GM18511 (cell line): ENCODE data around the gene TNS4.

Source experiments
- ATAC-seq: cut with Tn5 transposase; IDR thresholded peaks from one replicate; pipeline ENCODE4 v1.9.1; 2021; ENCODE audit warnings: mild to moderate bottlenecking, moderate library complexity; ENCODE audit not compliant: unreplicated experiment

The TNS4 gene

DNA sequence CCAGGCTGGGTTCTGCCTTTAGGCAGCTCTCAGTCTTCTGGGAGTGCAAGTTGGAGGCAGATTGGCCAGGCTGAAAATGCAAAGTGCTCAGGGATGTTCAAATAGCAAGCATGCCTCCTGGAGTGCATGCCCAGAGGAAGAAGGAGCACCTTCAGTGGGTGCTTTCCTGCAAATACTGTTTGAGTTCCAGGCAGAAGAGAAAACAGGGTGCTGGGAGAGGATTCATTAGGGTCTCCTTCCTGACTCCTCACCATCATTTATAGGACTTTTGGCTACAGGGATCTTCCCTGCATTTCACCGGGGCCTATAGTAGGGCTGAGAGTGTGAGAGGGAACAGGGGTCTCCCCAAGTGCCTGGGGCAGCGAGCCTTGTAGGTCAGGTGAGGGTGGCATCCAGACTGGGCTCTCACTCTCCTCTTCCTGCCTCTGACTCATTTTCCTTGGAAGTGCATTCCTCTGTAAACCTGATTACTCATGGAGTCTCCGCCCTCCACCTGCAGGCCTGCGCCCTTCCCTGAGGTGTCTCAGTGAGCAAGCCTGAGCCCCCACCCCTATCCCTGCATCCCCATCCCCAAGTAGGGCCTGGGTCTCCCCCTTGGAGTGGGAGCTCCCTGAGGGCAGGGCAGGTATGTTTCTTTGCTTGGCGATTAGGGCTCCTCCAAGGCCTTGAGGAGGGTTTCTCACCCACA, 17.1 kb upstream of the TNS4 start:
- ATAC-seq, result no peak

DNA sequence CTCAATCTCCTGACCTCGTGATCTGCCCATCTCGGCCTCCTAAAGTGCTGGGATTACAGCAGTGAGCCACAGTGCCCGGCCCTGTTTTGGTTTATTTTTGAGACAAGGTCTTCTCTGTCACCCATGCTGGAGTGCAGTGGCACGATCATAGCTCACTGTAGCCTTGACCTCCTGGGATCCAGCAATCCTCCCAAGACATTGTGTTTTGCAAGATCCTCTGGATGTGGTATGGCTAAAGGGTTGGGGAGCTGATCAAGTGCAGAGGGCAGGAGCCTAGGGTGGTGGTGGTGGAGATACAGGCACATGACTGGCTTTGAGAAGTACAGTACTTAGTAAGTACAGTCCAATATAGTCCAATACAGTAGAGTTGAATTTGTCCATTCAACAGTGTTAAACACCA, 16.6 kb upstream of the TNS4 start:
- no peak for ATAC-seq

DNA sequence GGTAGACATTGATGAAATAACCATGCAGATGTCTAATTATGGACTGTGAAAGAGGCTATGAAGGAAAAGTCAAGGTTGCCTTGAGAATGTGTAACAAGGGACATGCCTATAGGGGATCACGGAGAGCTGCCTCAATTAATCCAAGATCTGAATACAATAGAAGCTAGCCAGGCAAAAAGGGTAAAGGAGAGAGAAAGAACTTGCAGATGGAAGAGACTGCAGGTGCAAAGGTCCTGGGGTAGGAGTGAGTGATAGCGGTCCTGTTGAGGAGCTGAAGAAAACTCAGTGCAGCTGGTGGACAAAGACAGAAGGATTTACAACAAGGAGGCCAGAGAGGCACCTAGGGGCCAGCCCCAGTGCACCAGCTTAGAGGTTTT, 15.9 kb upstream of the TNS4 start:
- ATAC-seq, result no peak

DNA sequence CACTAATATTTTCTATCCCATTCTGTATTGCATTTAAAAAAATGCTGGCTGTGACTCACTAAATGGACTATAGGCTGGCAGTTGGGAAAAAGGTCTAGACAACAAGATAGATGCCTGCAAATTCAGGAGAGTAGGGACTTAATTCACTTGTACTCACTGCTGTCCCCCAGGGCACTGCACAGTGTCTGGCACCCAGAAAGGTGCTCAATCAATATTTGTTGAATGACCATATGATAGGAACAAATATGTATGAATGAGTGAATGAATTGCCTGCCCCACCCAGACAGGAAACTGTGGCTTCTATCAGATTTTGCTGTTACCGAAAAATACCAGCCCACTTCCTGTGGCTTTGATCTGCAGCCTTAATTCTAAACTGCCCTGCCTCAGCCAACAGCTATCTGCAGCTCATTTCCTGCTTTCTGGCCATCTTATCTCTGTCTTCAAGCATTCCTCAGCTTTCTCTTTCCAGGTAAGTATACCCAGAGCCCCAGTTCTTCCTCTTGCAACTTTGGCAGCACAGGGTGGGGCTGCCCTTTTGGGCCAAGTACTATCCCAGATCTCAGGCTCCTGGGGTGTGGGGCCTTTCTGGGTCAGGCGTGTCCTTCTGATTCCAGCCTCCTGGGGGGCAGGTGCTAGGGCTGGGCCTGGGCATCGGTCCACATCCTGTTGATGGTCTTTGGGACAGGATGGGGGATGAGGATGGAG, 15.3 kb upstream of the TNS4 start:
- ATAC-seq, result peak; percentile 72

DNA sequence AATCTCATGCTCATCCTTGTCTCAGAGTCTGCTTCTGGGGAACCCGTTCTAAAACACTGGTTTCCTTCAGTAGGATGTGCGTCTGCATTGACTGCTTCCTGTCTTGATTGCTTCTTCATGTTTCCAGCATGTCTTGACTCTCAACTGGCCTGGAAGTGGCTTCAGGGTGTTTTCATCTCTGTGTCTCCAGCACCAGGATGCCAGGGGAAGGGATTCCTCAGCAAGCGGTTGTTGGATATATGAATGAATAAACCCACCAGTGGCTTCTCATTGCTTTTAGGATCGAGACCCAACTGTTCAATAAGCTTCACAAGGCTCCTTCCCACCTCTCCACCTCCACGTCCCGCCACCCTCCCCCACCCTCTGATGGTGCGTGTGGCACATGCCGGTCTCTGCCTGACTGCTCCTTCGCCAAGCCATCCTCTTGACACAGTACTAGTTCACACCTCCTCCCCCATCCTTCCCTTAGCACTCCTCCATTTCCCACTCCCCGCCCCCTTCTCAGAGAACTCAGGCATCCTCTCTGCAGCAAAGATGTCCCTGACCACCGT, 14.1 kb upstream of the TNS4 start:
- no peak for ATAC-seq

DNA sequence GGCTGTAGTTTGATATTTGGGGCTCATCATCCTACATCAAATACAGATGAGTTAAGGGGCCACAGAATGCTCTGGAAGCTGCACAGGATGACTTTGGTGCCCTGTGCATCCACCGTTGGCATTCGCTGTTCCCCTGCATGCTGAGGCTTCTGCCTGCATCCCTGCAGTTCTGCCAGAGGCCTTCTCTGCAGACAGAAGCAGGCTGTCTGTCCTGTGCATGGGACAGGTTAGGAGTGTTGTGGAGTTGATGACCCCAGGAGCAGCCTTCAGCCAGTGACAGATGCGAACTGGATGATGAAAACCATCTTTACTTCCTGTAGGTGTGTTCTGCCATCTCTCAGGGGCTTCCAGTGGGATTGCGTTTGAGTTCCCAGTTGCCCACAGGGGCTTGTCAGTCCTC, 13.6 kb upstream of the TNS4 start:
- ATAC-seq, result no peak

DNA sequence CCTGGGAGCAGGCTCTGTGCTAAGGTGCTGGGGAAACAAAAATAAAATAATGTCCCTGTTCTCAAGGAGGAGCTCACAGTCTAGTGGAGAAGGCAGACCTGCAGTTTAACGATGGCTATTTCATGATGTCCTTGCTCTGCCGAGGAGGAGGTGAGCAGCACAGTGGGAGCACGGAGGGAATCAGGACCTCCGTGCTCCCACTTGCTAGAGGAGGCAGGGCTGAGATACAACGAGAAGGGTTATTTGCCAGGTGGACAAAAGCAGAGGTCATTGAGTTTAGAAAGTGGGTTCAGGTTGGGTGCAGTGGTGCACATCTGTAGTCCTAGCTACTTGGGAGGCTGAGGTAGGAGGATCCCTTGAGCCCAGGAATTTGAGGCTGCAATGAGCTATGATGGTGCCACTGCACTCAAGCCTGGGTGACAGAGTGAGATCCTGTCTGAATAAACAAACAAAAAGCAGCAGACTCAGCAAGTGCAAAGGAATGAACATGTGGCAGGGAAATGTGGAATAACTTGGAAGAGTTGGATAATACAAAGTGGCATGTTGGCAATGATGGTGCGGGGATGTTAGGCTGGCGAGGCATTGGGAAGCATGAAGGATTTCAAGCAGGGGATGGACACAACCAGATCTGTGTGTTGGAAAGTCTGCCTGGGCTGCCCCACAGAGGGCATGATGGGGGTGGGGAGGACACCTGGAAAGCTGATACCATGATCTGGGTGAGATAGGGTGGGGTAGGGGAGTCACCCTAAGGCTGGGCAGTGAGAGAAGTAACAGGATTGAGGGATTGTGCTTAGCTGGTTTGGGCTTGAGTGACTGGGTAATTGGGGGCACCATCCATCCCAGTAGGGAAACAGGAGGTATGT, 12.8 kb upstream of the TNS4 start:
- ATAC-seq, result no peak

DNA sequence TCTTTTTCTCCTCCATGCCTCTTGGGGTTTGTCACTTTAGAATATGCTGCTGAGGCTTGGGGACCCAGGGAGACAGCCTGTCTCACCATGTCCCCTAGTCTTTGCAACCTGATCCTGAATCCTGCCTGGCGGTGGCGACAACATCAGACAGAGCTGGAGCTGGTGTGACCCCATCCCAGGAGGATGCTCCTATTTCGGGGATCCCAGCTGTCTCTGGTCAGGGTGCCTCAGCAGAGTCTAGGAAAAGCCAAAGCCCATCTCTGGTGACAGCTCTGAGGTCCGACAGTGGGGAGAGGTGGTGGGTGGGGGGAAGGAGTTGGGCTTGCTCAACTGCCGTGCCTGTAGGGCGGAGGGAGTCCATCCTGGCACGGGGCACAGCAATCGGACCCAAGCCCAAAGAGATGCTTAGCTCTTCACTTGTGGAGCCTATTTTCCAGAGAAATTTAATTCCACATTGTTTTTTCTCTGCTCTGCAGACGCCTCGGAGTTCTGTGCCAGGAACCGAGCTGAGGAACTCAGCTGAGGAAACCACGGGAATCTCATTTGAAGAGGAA, 10.3 kb upstream of the TNS4 start:
- ATAC-seq, result no peak

DNA sequence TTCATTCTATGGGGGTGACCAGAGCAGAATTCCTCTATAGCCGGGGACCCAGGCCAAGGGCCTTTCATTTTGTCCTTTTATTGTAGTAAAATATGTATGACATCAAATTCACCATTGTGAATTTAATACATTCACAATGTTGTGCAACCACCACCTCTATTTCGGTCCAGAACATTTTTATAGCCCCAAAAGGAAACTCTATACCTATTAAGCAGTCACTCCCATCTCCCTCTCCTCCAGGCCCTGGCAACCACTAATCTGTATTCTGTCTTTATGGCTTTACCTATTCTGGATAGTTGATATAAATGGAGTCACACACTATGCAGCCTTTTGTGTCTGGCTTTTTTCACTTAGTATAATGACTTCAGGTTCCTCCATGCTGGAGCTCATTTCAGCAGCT, 9.7 kb upstream of the TNS4 start:
- no peak for ATAC-seq

DNA sequence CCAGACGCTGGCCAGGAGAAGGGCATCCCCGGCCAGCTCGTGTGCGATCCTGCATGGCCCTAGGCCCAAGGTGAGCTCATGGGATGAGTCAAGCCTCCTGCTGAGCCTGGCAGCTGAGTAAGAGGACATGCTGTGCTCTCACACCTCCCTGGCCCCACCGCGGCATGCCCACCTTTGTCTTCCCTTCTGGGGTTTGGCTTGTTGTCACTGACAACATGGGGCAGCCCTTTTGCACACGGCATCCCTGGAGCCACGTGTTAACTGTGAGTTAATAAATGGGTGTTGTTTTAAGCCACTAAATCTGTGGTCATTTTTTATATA, 8.9 kb upstream of the TNS4 start:
- ATAC-seq, result no peak

DNA sequence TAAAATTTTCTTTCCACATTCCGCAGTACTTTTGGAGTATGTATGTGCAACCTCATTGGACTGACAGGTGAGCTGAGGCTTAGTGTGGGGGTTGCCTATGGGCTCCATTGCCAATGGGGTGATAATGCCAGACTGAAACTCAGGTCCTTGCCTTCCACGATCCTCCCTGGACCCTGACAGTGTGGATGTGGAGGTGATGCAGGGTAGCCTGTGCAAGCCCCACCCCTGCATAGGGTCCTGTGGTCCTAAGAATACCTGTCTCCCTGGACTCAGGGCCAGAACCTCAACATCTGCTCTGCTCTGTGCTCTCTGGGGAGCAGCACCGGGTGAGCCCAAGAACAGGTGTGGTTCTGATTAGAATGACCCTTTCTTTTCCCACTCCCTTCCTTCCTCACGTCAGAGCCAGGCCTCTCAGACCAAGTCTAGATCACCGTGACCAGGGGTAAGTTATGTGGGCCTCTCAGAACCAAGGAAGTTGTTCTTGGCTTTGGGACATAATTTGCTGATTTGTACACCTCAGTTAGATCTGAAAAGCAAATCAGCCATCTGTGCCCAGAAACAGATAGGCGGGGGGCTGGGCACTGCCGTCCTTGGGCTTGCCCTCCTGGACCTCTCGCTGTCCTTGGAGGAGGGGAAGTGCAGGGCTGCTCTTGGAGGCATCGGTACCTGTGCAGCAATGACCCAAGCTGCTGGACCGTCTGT, 8.4 kb upstream of the TNS4 start:
- no peak for ATAC-seq

DNA sequence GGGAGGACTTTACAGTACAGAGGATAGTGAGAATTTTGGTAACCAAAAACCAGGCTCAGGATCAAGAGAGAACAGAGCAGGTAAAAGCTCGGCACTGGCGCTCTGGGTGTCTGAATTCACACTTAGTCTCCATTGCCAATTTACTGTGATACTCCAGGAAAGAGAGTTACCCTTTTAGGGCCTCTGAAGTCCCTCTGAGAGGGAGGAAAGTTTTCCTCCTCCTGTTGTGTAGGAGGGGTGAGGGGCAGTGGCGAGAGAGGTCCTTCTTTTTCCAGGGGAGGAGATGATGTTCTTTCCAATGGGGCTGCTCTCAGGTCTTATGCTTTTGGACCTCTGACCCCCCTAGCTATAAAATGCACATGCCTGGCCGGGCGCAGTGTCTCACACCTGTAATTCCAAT, 5.4 kb upstream of the TNS4 start:
- no peak for ATAC-seq

DNA sequence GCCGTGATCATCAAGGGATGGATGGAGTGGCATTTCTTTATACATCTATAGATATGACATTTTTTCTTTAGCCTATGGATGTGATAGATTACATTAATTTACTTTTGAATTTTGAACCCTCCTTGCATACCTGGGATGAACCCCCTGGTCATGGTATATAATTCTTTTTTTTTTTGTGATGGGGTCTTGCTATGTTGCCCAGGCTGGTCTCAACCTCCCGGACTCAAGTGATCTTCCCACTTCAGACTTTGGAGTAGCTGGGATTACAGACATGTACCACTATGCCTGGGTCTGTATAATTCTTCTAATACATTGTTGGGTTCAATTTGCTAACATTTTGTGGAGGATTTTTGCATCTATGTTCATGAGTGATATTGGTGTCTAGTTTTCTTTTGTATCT, 1.7 kb upstream of the TNS4 start:
- ATAC-seq, result no peak

DNA sequence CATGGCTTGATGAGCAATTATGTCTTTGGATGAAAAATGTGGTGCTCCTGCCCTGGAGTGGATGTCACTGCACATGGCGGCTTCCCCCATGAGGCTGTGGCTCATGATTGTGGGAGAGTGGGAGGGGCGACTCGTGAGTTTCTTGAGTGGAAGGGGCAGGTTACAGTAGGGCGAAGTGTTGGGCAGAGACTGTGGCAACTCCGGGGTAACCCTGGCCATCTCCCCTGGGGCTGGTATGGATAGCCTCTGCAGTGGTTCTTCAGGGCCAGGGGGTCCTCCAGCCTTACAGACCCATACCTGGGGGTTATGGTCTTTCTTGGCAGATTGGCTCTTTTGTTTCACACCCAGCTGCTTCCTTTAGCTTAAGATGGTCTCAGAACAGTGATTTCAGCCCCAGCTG, 1.3 kb upstream of the TNS4 start:
- no peak for ATAC-seq

DNA sequence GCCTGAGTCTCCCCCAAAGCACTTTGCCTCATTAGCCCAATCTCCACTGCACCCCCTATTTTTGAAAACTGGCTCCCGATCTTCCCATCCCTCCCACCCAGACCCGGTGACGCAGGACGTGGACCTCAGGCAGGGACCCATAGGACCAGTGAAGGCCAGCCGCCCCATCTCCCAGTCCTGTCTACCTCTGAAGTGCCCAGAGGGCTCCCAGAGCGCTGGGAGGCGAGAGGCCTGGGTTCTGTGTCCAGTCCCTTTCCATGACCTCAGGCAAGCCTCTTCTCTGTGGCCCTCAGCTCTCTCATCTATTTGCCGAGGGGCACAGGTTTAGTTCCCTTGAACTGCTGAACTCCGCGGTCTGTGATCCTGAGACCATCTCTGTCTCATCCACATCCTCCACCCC, 714 bp downstream of the TNS4 start:
- no peak for ATAC-seq

DNA sequence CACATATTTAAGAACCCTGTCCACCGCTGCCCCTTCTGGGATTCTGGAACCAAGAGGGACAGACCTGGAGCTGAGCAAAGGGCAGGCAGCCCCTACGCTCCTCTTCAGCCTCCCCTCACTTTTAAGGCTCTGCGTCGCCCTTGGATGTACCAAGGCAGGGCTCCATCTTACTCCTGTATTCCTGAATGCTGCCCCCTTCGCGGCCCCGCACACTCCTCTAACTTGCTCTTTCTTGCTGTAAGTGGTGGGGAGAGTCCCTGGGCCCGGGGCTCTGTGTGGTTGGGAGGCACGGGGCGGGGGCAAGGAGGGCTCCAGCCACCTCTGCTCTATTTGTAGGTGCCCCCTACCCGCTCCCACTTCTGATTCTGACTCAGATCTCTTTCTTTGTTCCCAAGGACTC, 1.2 kb downstream of the TNS4 start:
- ATAC-seq, result no peak

DNA sequence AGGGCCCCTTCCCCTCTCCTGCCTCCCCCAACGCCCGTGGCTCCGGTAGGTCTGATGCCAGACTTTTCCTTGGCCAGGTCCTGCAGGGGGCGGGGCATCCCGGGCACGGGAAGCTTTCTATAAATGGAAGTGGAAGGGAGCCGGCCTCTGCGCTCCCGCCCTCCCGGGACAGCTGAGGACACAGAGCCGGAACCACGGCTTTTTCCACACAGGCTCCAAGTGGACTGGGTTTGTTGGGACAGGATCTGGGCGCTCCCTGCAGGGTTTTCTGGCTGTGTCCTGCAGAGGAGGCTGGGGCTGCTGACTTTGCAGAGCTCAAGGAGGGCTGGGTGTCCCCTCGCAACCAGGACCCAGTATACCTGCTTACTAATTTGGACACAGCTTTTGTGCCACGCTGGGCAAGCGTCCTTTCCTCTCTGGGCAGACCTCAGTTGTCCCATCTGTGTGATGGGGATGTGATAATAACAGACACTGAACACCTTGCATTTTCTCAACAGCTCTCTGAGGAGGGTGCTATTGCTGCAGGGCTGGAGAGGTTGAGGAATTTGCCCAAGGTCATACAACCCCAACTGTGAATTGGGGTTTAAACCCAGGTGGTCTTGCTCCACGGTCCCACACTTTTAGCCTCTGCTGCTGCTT, 1.8 kb downstream of the TNS4 start:
- no peak for ATAC-seq

DNA sequence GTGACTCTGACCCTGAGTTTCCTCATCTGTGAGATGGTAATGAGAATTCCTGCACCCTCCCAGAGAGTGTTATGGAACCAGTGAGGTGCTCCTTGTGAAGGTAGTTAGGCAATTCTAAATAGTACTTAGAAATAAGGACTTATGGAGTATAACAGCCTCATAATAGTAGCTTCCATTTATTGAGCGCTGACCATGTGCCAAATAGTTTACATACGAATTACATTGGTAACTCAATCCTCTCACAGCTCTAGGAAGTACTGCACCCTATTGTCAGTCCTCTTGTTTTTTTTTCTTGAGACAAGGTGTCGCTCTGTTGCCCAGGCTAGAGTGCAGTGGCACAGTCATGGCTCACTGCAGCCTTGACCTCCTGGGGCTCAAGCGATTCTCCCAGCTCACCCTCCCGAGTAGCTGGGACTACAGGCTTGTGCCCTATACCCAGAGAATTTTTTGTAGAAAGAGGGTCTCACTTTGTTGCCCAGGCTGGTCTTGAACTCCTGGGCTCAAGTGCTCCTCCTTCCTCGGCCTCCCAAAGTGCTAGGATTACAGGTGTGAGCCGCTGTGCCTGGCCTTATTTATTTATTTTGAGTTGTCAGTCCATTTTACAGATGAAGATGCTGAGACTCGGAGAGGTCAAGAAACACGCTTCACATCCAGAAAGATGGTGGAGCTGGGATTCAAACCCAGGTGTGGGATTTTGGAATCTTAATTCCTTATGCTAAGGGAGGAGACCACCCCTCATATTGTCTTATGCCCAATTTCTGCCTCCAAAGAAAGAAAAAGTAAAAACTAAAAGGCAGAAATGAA, 2.9 kb downstream of the TNS4 start:
- no peak for ATAC-seq

DNA sequence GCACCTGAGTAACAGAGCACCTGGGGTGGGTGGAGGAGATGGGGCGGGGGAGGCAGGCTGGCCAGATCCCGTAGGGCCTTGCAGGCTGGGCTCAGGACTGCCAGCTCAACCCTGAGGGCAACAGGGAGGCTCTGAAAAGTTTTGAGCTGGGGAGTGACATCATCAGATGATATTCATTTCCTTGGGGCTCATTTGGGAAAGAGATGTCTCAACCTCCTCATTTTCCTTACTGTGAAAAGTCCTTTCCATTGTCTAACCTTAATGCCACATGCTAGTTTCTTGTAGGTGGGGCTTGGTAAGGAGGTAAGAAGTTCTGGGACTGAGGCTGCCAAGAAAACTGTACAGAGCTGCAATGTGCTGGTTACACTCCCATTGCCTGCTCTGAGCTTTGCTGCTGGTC, 3.7 kb downstream of the TNS4 start:
- ATAC-seq, result no peak
